ENCODE measurements around the gene AGTRAP. TPM values are rescaled to one million over a fixed set of nuclear protein-coding genes. Genes with fewer than 3 reads are reported as not detected.

AGTRAP gene
- total and polyA plus RNA-seq, 2 donors (not counting 3 experiments of a cell fraction or from before 2014, with no cell fraction given): 41.6 to 101 TPM

GRCh38 chr1:11708554-11709350 is 27.2 kb upstream of the AGTRAP start:
- no peak overlapping the region for H3K9ac ChIP-seq (replicated peaks; ENCODE audit: extremely low read depth, insufficient read depth, low read length)
- no peaks in the 10 kb centered on the region for H3K9me3 ChIP-seq (replicated peaks; ENCODE audit: control insufficient read depth, insufficient read depth, low read length)
- H3K27ac ChIP-seq (ENCODE audit: insufficient read depth, low read depth, low read length): no peak overlapping the region
- no peaks in the 10 kb centered on the region for H3K36me3 ChIP-seq (ENCODE audit: control insufficient read depth in 2 of 2, extremely low read depth in 1 of 2, insufficient read depth in 2 of 2, low read length in 2 of 2)
- CTCF ChIA-PET: interaction anchor here (1.0 to 6.0 kb wide), 12 partner anchors 9 to 671 kb away, joined by 3 to 50 read pairs (median 12); partner anchors contain the start of gene FBXO6
- BruUV-seq (replicated peaks): no TSS peak
- TF ChIP-seq FOS (IDR thresholded peaks at IDR 0.05; ENCODE audit: borderline replicate concordance, insufficient read depth, low read length) (no peak), POLR2AphosphoS5 (IDR thresholded peaks at IDR 0.05; ENCODE audit: insufficient read depth, low read depth, low read length) (no peak), JUN (IDR thresholded peaks at IDR 0.05; ENCODE audit: borderline replicate concordance, insufficient read depth, insufficient read length, low read depth) (no peak), GATA2 (IDR thresholded peaks at IDR 0.05; ENCODE audit: insufficient read depth, insufficient read length, low read depth, low read length) (no peak), POLR2A (IDR thresholded peaks at IDR 0.05; ENCODE audit: low read depth, low read length) (no peak), EZH2 (IDR thresholded peaks at IDR 0.05; ENCODE audit: borderline replicate concordance, low read depth, low read length, severe bottlenecking) (no peak), CTCF (IDR thresholded peaks at IDR 0.05; ENCODE audit: extremely low read depth in 1 of 2, insufficient read depth in 1 of 2, low read depth in 1 of 2, low read length in 2 of 2) (no peak), MAX (IDR thresholded peaks at IDR 0.05; ENCODE audit: insufficient read depth, insufficient read length) (no peak), MYC (IDR thresholded peaks at IDR 0.05; ENCODE audit: low read depth, low read length) (no peak)
- H3K9me1 ChIP-seq (replicated peaks; ENCODE audit: control insufficient read depth, extremely low read depth, insufficient read depth, low read length): no peaks in the 10 kb centered on the region
- H3K27me3 ChIP-seq (ENCODE audit: control insufficient read depth in 2 of 2, insufficient read depth in 2 of 2, low read length in 2 of 2): peaks cover 1 to 13% of the 10 kb centered on the region in 2 experiments
- FAIRE-seq (no peak), DNase-seq (ENCODE audit: low read depth, low spot score) (no peak)
- H3K4me3 ChIP-seq (replicated peaks in 1 of 3; ENCODE audit: insufficient read depth in 1 of 3, low read depth in 1 of 3, low read length in 3 of 3): no peak overlapping the region
- H3K79me2 ChIP-seq (ENCODE audit: control insufficient read depth, insufficient read depth, low read length): no peaks in the 10 kb centered on the region
- no peaks in the 10 kb centered on the region for H4K20me1 ChIP-seq (replicated peaks; ENCODE audit: control insufficient read depth, extremely low read depth, insufficient read depth, low read length)
- H2AFZ ChIP-seq (ENCODE audit: low read depth, low read length): no peak overlapping the region
- dilution Hi-C loops (cut with MboI; ENCODE audit: extremely low pct_ligation_motif_present, low sequenced_read_pairs) (no loop called here), intact Hi-C loops (cut with micrococcal nuclease) (no loop called here)
- POLR2A ChIA-PET: no interaction called here
- H3K4me1 ChIP-seq (ENCODE audit: control insufficient read depth, extremely low read depth, insufficient read depth, low read length): no peaks in the 10 kb centered on the region
- no peak overlapping the region for H3K4me2 ChIP-seq (ENCODE audit: insufficient read depth, low read length)
